ENCODE results near the gene WNT9A. TPM values are rescaled to one million over a fixed set of nuclear protein-coding genes. Genes with fewer than 3 reads are reported as not detected.

Gene WNT9A
- polyA plus RNA-seq, 1 of the 3 experiments (the other 2 are of a cell fraction) = 0.31 TPM

- no peaks in the 10 kb centered on the region for H3K4me1 ChIP-seq (ENCODE audit: control insufficient read depth in 1 of 2, insufficient read depth in 2 of 2, low read depth in 1 of 2, low read length in 1 of 2)
- DNase-seq = no peak
- ChIA-PET CTCF (interaction anchor here (1.0 kb wide), 1 partner anchor 26 kb away, joined by 3 read pairs; no protein-coding TSS in a partner anchor), POLR2A (no interaction called here)
- no peaks in the 10 kb centered on the region for H3F3A ChIP-seq (replicated peaks; ENCODE audit: insufficient read depth)
- H3K9me2 ChIP-seq = no peaks in the 10 kb centered on the region
- no peaks in the 10 kb centered on the region for H3K36me3 ChIP-seq (replicated peaks in 1 of 2; ENCODE audit: control insufficient read depth in 1 of 2, insufficient read depth in 2 of 2, low read length in 1 of 2)
- H3K27me3 ChIP-seq (ENCODE audit: insufficient read depth) = no peaks in the 10 kb centered on the region
- 57% methylated on average over 3 of the region's 11 CpGs for WGBS (ENCODE audit: low lambda C conversion rate)
- H3K79me2 ChIP-seq (ENCODE audit: insufficient read depth) = no peaks in the 10 kb centered on the region
- no peak overlapping the region for H3K27ac ChIP-seq (ENCODE audit: low read depth in 2 of 2, low read length in 1 of 2)
- H3K9me3 ChIP-seq = no peaks in the 10 kb centered on the region
- H3K9ac ChIP-seq = no peak overlapping the region
- no peak overlapping the region for H2AFZ ChIP-seq (ENCODE audit: low read depth)
- no peak overlapping the region for H3K4me3 ChIP-seq (ENCODE audit: low read depth in 2 of 2, low read length in 1 of 2)
- H3K4me2 ChIP-seq = no peak overlapping the region
- H4K20me1 ChIP-seq (ENCODE audit: insufficient read depth) = no peaks in the 10 kb centered on the region
- TF ChIP-seq EZH2phosphoT487 (IDR thresholded peaks at IDR 0.05; ENCODE audit: borderline replicate concordance, low read depth) (no peak), USF2 (IDR thresholded peaks at IDR 0.05; ENCODE audit: borderline replicate concordance, low read depth, low read length) (no peak), CHD2 (IDR thresholded peaks at IDR 0.05; ENCODE audit: low read length, partially characterized antibody) (no peak), CTCF (IDR thresholded peaks at IDR 0.05) (no peak), REST (IDR thresholded peaks at IDR 0.05; ENCODE audit: low read depth, low read length) (no peak), RCOR1 (IDR thresholded peaks at IDR 0.05; ENCODE audit: low read length) (no peak), FOXM1 (IDR thresholded peaks at IDR 0.05; ENCODE audit: low read depth) (no peak), JUND (IDR thresholded peaks at IDR 0.05) (no peak), USF1 (IDR thresholded peaks at IDR 0.05; ENCODE audit: borderline replicate concordance, low read depth) (no peak), PBX3 (IDR thresholded peaks at IDR 0.05) (no peak), RFX5 (IDR thresholded peaks at IDR 0.05; ENCODE audit: low read length) (no peak)
Observed at GRCh38 chr1:227927971-227928741, 19.6 kb downstream of the WNT9A start.

Measured in SK-N-SH (cell line).